AG04450 (cell line): Measurements from ENCODE around the gene SBNO1. TPM values are rescaled to one million over a fixed set of nuclear protein-coding genes. Genes with fewer than 3 reads are reported as not detected.

Experiments
- CTCF ChIA-PET: fragments of 300-600, 350-600 bp; formaldehyde crosslinking; extraction: SDS; loops from one replicate; lab custom pipeline; 2022; ENCODE audit warnings: antibody characterized with exemption, inconsistent platforms; lab: Charles Lee
- POLR2A ChIA-PET: fragments of 350-600 bp; formaldehyde crosslinking; extraction: SDS; loops from one replicate; lab custom pipeline; 2021; ENCODE audit warnings: antibody characterized with exemption, inconsistent platforms; lab: Yijun Ruan, JAX
- DNase-seq: peaks from one replicate; pipeline ENCODE4 v3.0.0-alpha.2; 2011; ENCODE audit warnings: low read depth, low spot score
- H3K27ac ChIP-seq: one replicate; pipeline ENCODE4 v1.5.1; 2012; ENCODE audit warnings: low read depth, low read length, control low read depth
- H3K27me3 ChIP-seq: one replicate; pipeline ENCODE4 v1.6.0; 2012; ENCODE audit warnings: low read length; ENCODE audit not compliant: control insufficient read depth, insufficient read depth
- H3K4me3 ChIP-seq: 2 replicates; pipeline ENCODE4 v1.5.1; 2011; ENCODE audit warnings: mild to moderate bottlenecking, low read depth, low read length, control low read depth
- H3K9me3 ChIP-seq: 2 replicates; pipeline ENCODE4 v1.5.1; 2012; ENCODE audit warnings: low read length; ENCODE audit not compliant: control insufficient read depth, insufficient read depth
- polyA plus RNA-seq: library from polyadenylated mRNA; depleted of rRNA; stranded (reverse); fragments of >200 nt; gene quantifications from 2 replicates; pipeline ENCODE4 v1.2.3, GENCODE V29; 2011; rRNA removed
- small RNA-seq: library from RNA; depleted of rRNA; stranded (forward); fragments of <200 nt; gene quantifications from one replicate; pipeline ENCODE3, GENCODE V24; 2012; ENCODE audit warnings: low read depth; ENCODE audit not compliant: insufficient read length
- TF ChIP-seq, protein P1 (sequence below): IDR thresholded peaks from 2 replicates; pipeline ENCODE4 v1.5.1; 2011; ENCODE audit warnings: low read depth, low read length, control low read depth, inconsistent platforms

SBNO1 gene
- polyA plus RNA-seq, 1 experiment: 16.0 TPM

DNA sequence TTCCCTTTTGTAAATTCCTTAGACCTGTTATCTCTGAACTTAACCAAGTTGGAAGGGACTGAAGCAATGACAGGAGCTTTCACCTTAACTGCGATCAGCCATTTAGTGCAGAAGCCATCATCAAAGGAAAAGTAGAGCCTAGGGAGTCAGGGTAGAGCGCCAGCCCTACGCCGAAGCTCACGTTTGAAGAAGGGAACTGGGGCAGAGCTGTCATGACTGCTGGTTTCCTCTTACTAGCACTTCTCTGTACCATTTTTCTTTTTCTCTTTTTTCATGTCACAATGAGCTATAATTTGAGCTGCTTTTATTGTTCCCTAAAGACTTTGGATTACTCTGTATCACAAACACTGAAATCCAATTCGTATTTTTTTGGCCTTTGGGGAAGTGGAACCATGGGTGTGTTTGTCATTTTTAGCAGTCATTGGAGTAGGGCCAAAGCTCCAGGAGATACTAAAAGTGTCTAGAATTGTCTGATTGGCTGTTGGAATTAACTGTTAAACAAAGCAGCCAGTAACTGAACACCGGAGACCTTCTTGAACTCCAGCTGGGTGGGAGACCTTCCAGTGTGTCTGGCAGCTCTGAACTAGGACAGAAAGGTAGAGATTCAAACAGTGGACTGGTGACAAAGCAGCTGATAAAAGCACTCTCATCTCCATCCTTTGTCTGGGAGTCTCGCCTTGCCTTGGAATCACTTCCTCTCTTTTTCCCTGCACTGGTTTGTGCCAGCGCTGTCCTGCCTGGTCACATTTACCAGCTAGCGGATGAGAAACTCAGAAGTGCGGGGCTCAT is 122.3 kb downstream of the SBNO1 start:
- POLR2A ChIA-PET: interaction anchor here (2.7 kb wide), 1 partner anchor 10 kb away, joined by 31 read pairs; the partner anchor contains the start of genes MPHOSPH9 and MTRFR
- Histone ChIP-seq H3K4me3 (no peak overlapping the region), H3K9me3 (no peaks in the 10 kb centered on the region), H3K27me3 (no peaks in the 10 kb centered on the region), H3K27ac (no peak overlapping the region)
- DNase-seq: no peak
- TF ChIP-seq, protein P1, sequence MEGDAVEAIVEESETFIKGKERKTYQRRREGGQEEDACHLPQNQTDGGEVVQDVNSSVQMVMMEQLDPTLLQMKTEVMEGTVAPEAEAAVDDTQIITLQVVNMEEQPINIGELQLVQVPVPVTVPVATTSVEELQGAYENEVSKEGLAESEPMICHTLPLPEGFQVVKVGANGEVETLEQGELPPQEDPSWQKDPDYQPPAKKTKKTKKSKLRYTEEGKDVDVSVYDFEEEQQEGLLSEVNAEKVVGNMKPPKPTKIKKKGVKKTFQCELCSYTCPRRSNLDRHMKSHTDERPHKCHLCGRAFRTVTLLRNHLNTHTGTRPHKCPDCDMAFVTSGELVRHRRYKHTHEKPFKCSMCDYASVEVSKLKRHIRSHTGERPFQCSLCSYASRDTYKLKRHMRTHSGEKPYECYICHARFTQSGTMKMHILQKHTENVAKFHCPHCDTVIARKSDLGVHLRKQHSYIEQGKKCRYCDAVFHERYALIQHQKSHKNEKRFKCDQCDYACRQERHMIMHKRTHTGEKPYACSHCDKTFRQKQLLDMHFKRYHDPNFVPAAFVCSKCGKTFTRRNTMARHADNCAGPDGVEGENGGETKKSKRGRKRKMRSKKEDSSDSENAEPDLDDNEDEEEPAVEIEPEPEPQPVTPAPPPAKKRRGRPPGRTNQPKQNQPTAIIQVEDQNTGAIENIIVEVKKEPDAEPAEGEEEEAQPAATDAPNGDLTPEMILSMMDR: no peak
- CTCF ChIA-PET: interaction anchor here (0.7 kb wide), 1 partner anchor 448 kb away, joined by 3 read pairs; no protein-coding TSS in a partner anchor

Small RNA genes lying within 50 kb of the gene (small RNA-seq; reads per million reads assigned to genes)
- not detected for gene RF00019
- not detected for gene RNA5SP375

Other genes starting within 250 kb of the SBNO1 start
- gene PITPNM2, start 213.8 kb downstream of the SBNO1 start, polyA plus RNA-seq: 1.3 and 2.2 TPM in 2 replicates
- 15.4 and 20.3 TPM in 2 replicates for gene MPHOSPH9, start 131.7 kb downstream of the SBNO1 start, polyA plus RNA-seq
- 9.4 TPM in 2 replicates for gene MTRFR, start 131.4 kb downstream of the SBNO1 start, polyA plus RNA-seq
- gene CDK2AP1, start 93.0 kb downstream of the SBNO1 start, polyA plus RNA-seq: 469 and 650 TPM in 2 replicates
- gene KMT5A, start 19.3 kb upstream of the SBNO1 start, polyA plus RNA-seq: 26.5 and 30.6 TPM in 2 replicates
- 2.9 and 3.3 TPM in 2 replicates for gene RILPL2, start 71.8 kb upstream of the SBNO1 start, polyA plus RNA-seq
- 12.1 and 13.0 TPM in 2 replicates for gene SNRNP35, start 93.3 kb upstream of the SBNO1 start, polyA plus RNA-seq
- 18.7 and 19.8 TPM in 2 replicates for gene RILPL1, start 168.9 kb upstream of the SBNO1 start, polyA plus RNA-seq
- gene TMED2, start 219.7 kb upstream of the SBNO1 start, polyA plus RNA-seq: 241 and 319 TPM in 2 replicates
- gene DDX55, start 237.3 kb upstream of the SBNO1 start, polyA plus RNA-seq: 12.6 and 15.4 TPM in 2 replicates